SU-DHL-6 (cell line): Measurements from ENCODE around the gene SCN8A.

Experiments used
- H2AFZ ChIP-seq: fragments of 200-600 bp; sonication (generic); 2 replicates; pipeline ENCODE4 v1.6.1; 2014; ENCODE audit warnings: low read depth, mild to moderate bottlenecking, moderate library complexity, mixed read lengths, antibody characterized with exemption, low read length; ENCODE audit not compliant: severe bottlenecking
- H3F3A ChIP-seq: fragments of 200-600 bp; shearing (Covaris generic); 2 replicates; pipeline ENCODE4 v1.6.0; 2016; ENCODE audit warnings: antibody characterized with exemption, mild to moderate bottlenecking; ENCODE audit not compliant: insufficient read depth
- H3K27ac ChIP-seq: fragments of 200-600 bp; sonication (generic); 2 replicates; pipeline ENCODE4 v1.5.1; 2016; ENCODE audit warnings: low read depth, mild to moderate bottlenecking, low read length, moderate library complexity, mixed read lengths
- H3K27me3 ChIP-seq: fragments of 200-600 bp; sonication (generic), shearing (Covaris generic); 2 replicates; pipeline ENCODE4 v1.6.0; 2014; ENCODE audit warnings: mild to moderate bottlenecking, low read length
- H3K36me3 ChIP-seq: fragments of 200-600 bp; sonication (generic); 2 replicates; pipeline ENCODE4 v1.6.1; 2014; ENCODE audit warnings: mild to moderate bottlenecking, low read length, mixed read lengths
- H3K4me2 ChIP-seq: fragments of 300-600, 200-600 bp; shearing (Covaris generic), sonication (generic); 2 replicates; pipeline ENCODE4 v1.6.0; 2014; ENCODE audit warnings: low read length, low read depth, mild to moderate bottlenecking; ENCODE audit not compliant: poor library complexity, severe bottlenecking
- H3K4me3 ChIP-seq: fragments of 200-600 bp; sonication (generic); 2 replicates; pipeline ENCODE4 v1.5.1; 2014; ENCODE audit warnings: antibody characterized with exemption, low read length, mild to moderate bottlenecking, mixed read lengths; ENCODE audit not compliant: insufficient read depth, poor library complexity, severe bottlenecking
- H3K79me2 ChIP-seq: fragments of 200-600 bp; sonication (generic); 2 replicates; pipeline ENCODE4 v1.6.1; 2014; ENCODE audit warnings: mild to moderate bottlenecking, low read length, moderate library complexity; ENCODE audit not compliant: insufficient read depth
- H3K9ac ChIP-seq: fragments of 200-600 bp; sonication (generic); 2 replicates; pipeline ENCODE4 v1.7.0; 2014; ENCODE audit warnings: mild to moderate bottlenecking, low read length
- H3K9me2 ChIP-seq: fragments of 200-600 bp; sonication (generic); replicated peaks from 2 replicates; pipeline ENCODE4 v1.6.1; 2014; ENCODE audit warnings: low read length; ENCODE audit not compliant: insufficient read depth
- H3K9me3 ChIP-seq: fragments of 200-600 bp; sonication (generic); 2 replicates; pipeline ENCODE4 v1.6.1; 2014; ENCODE audit warnings: low read length, mixed read lengths; ENCODE audit not compliant: insufficient read depth
- H4K20me1 ChIP-seq: fragments of 200-600 bp; sonication (generic); 2 replicates; pipeline ENCODE4 v1.6.1; 2014; ENCODE audit warnings: low read depth, mild to moderate bottlenecking, antibody characterized with exemption, low read length, moderate library complexity, mixed read lengths
- EZH2phosphoT487 ChIP-seq: fragments of 200-600 bp; sonication (generic), shearing (Covaris generic); conservative IDR thresholded peaks from 2 replicates; pipeline ENCODE4 v1.6.1; 2018; ENCODE audit warnings: mild to moderate bottlenecking, antibody characterized with exemption, low read length, moderate library complexity, mixed read lengths
- TF ChIP-seq, protein P1 (sequence below): fragments of 200-600 bp; sonication (generic); IDR thresholded peaks from one replicate; pipeline ENCODE4 v1.5.1; 2017; ENCODE audit warnings: antibody characterized with exemption, mild to moderate bottlenecking, low read length, moderate library complexity; ENCODE audit not compliant: insufficient read depth, poor library complexity, severe bottlenecking

SCN8A gene

DNA sequence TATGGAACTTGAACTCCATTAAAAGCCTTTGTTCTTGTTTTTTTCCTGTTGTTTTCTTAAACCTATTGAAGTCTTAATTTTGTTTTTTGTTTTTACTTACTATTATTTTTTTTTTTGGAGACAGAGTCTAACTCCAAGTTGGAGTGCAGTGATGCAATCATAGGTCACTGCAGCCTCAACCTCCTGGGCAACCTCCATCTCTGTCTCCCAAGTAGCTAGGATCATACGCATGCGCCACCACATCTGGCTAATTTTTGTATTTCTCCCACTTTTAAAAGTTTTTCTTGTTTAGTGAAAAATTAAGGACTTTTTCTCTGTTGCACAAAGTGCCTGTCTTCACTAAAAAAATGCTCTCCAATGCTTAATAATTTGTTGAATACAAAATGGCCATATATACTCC, 76.2 kb downstream of the SCN8A start:
- Histone ChIP-seq H3K27me3 (no peaks in the 10 kb centered on the region), H4K20me1 (no peaks in the 10 kb centered on the region), H3F3A (no peaks in the 10 kb centered on the region), H3K27ac (no peak overlapping the region), H3K9me2 (no peaks in the 10 kb centered on the region), H3K9me3 (no peaks in the 10 kb centered on the region), H3K9ac (no peak overlapping the region), H3K79me2 (no peaks in the 10 kb centered on the region), H2AFZ (no peak overlapping the region), H3K36me3 (no peaks in the 10 kb centered on the region), H3K4me3 (no peak overlapping the region), H3K4me2 (no peak overlapping the region)
- TF ChIP-seq EZH2phosphoT487: no peak
- TF ChIP-seq, protein P1, sequence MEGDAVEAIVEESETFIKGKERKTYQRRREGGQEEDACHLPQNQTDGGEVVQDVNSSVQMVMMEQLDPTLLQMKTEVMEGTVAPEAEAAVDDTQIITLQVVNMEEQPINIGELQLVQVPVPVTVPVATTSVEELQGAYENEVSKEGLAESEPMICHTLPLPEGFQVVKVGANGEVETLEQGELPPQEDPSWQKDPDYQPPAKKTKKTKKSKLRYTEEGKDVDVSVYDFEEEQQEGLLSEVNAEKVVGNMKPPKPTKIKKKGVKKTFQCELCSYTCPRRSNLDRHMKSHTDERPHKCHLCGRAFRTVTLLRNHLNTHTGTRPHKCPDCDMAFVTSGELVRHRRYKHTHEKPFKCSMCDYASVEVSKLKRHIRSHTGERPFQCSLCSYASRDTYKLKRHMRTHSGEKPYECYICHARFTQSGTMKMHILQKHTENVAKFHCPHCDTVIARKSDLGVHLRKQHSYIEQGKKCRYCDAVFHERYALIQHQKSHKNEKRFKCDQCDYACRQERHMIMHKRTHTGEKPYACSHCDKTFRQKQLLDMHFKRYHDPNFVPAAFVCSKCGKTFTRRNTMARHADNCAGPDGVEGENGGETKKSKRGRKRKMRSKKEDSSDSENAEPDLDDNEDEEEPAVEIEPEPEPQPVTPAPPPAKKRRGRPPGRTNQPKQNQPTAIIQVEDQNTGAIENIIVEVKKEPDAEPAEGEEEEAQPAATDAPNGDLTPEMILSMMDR: no peak

DNA sequence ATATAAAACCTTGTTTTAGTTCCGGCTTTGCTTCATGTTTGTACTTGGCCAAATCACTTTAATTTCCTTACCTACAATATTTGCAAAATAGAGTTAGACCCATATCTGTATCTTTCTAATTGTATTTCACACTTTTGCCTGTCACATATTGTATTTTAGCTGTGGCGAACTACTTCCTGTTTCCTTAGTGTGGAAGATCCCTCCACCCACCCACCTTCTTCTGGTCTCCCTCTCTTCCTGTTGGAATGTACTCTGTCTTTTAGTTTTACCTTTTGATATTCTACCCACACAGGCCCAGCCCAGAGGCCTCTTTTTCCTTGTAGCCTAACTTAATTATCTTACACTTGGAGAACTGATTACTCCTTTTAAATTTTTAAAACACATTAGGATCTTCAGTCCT, 78.2 kb downstream of the SCN8A start:
- no peaks in the 10 kb centered on the region for H3F3A ChIP-seq

DNA sequence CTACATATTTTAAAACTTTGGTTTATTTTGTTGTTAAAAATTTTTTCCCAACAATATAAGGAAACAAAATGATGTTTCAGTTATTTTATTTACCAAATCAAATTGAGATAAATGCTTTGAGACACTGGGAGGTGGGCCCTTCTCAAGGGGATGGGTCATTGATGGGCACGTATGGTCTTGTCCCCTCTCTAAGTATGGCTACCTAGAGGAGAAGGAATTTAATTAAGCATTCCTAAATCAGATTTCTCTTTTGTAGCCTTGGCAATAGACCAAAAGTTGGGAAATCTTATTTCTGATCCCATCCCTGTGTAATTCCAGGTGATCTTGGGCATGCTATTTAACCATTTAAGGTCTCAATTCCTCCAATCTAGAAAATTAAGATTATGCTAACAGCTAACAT, 79.0 kb downstream of the SCN8A start:
- no peak for TF ChIP-seq EZH2phosphoT487
- TF ChIP-seq, protein P1: no peak
- H3F3A ChIP-seq: no peaks in the 10 kb centered on the region

More for the DNA sequence above, 78.2 kb downstream of the SCN8A start:
- H3K9me2 ChIP-seq: no peaks in the 10 kb centered on the region
- H3K36me3 ChIP-seq: no peaks in the 10 kb centered on the region
- TF ChIP-seq, protein P1: no peak
- TF ChIP-seq EZH2phosphoT487: no peak
- H3K4me2 ChIP-seq: no peak overlapping the region
- no peak overlapping the region for H2AFZ ChIP-seq
- no peak overlapping the region for H3K27ac ChIP-seq
- no peaks in the 10 kb centered on the region for H3K79me2 ChIP-seq
- no peak overlapping the region for H3K4me3 ChIP-seq
- H3K27me3 ChIP-seq: no peaks in the 10 kb centered on the region
- H4K20me1 ChIP-seq: no peaks in the 10 kb centered on the region
- no peaks in the 10 kb centered on the region for H3K9me3 ChIP-seq
- no peak overlapping the region for H3K9ac ChIP-seq

DNA sequence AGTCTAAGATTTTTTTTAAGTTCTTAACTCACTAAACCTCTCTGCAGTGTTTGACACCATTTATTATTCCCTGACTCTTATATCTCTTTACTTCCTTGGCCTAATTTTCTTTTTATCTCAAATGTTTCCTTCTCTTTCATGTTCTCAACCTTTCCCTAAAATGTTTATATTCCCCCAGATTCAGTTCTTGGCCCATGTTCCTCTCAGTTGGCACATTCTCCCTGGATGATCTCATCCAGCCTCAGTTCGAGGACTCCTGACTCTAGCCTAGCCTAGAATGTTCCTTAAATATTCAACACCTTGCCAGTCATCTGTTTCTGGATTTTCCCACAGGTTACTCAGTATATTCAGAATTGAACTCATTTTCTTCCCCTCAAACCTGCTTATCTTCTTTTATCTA, 81.3 kb downstream of the SCN8A start:
- TF ChIP-seq EZH2phosphoT487: no peak
- TF ChIP-seq, protein P1: no peak
- Histone ChIP-seq H3K79me2 (no peaks in the 10 kb centered on the region), H3K4me3 (no peak overlapping the region)

More for the DNA sequence above, 79.0 kb downstream of the SCN8A start:
- no peak overlapping the region for H3K4me2 ChIP-seq
- no peaks in the 10 kb centered on the region for H3K9me2 ChIP-seq
- H2AFZ ChIP-seq: no peak overlapping the region
- H3K27ac ChIP-seq: no peak overlapping the region
- H3K36me3 ChIP-seq: no peaks in the 10 kb centered on the region
- H3K9me3 ChIP-seq: no peaks in the 10 kb centered on the region
- H3K27me3 ChIP-seq: no peaks in the 10 kb centered on the region
- no peak overlapping the region for H3K4me3 ChIP-seq
- H4K20me1 ChIP-seq: no peaks in the 10 kb centered on the region
- no peaks in the 10 kb centered on the region for H3K79me2 ChIP-seq
- no peak overlapping the region for H3K9ac ChIP-seq

More for the DNA sequence above, 81.3 kb downstream of the SCN8A start:
- no peaks in the 10 kb centered on the region for H3F3A ChIP-seq
- no peak overlapping the region for H3K9ac ChIP-seq
- no peaks in the 10 kb centered on the region for H3K36me3 ChIP-seq
- no peaks in the 10 kb centered on the region for H3K9me3 ChIP-seq
- no peak overlapping the region for H2AFZ ChIP-seq
- no peaks in the 10 kb centered on the region for H4K20me1 ChIP-seq
- no peaks in the 10 kb centered on the region for H3K9me2 ChIP-seq
- no peak overlapping the region for H3K27ac ChIP-seq
- no peak overlapping the region for H3K4me2 ChIP-seq
- H3K27me3 ChIP-seq: no peaks in the 10 kb centered on the region
